Stimulated activated naive CD4-positive, alpha-beta T cell (primary cell): ENCODE measurements around the gene SPTBN4.
A peak's percentile ranks its signal among the peaks of the same experiment; 100 is the strongest.
"Not testable (repeated sequence)": the region's sequence is repeated elsewhere in the genome, so short reads cannot be mapped to it uniquely, and the experiment has no call there.

Source experiments
- DNase-seq, 6 experiments: peaks; one replicate each; lab custom pipeline; 2025; lab: John Stamatoyannopoulos, UW

Gene SPTBN4

DNA sequence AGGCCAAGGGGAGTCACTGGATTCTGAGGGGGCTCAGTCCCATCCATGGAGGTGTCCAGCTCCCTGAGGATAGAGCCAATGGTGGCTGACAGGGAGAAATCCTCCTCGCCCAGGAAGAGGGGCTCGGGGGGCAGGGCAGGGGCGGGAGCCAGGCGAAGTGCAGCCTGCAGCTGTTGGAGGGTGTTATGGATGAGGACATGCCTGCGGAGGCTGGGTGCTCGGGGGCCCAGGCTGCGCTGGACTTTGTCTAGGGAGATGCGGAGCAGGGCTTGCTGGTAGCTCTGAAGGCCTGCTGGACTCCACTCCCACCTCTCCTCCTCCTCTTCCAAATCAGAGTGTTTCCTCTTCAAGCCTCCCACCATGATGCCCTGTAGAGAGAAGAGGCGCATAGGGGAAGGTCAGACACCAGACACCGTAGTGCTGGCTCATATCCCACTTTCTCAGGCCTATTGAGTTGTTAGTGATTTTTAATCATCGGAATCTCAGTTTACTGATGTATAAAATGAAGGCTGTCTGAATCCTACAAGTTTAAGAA is 25.0 kb upstream of the SPTBN4 start:
- DNase-seq, result no peak

DNA sequence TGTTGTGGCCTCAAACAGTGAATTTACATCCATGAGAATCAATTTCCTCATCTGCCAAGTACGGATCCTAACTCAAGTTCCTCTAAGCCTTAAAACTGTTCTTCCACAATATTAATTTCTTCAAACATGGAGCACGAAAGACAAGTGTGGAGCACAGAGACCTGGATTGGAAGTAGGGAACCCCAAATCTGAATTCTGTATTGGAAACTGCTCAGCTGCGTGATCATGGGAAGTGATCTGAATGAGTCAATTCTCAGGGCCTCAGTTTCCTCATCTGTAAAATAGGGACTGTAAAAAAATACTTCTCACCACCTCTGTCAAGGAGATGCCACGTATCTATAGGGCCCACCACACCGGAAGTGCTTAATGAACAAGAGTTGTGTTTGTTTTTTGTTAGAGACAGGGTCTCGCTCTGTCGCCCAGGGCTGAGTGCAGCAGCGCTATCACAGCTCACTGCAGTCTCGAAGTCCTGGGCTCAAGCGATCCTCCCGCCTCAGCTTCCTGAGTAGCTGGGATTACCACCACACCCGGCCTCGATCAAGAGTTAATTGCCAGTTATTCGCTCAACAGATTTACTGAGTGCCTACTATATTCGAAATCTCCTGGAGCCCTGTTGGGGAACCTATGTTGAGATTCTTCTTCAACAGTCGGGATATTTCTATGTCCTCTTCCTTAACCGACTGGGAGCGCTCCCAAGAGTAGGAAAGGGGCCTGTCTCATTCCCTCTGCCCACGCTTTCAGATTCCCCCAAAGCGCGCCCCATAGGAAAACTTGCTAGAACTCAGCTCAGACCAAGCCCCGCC is 24.3 kb upstream of the SPTBN4 start:
- DNase-seq, result peak in 1 of 6 experiments; percentile 28

- peak; percentile 95 to 100 (median 98) for DNase-seq
These were observed 23.4 kb upstream of the SPTBN4 start for GRCh38 chr19:40443131-40443999.

GRCh38 chr19:40444000-40444824 is 22.6 kb upstream of the SPTBN4 start, which contains the start of gene SERTAD3:
SERTAD3 (minus strand) TSS chr19:40444335; CDS start chr19:40442080, 2,255 bp downstream.
- DNase-seq, result peak; percentile 93 to 100 (median 98)

- DNase-seq, result no peak
These were observed 21.9 kb upstream of the SPTBN4 start for GRCh38 chr19:40444825-40445312.

GRCh38 chr19:40445780-40446262 is 21.0 kb upstream of the SPTBN4 start:
- peak in 1 of 6 experiments; percentile 6 for DNase-seq

GRCh38 chr19:40446263-40446784 is 20.5 kb upstream of the SPTBN4 start:
- DNase-seq, result no peak

- DNase-seq, result no peak
These were observed 17.3 kb upstream of the SPTBN4 start for GRCh38 chr19:40449506-40449905.

DNA sequence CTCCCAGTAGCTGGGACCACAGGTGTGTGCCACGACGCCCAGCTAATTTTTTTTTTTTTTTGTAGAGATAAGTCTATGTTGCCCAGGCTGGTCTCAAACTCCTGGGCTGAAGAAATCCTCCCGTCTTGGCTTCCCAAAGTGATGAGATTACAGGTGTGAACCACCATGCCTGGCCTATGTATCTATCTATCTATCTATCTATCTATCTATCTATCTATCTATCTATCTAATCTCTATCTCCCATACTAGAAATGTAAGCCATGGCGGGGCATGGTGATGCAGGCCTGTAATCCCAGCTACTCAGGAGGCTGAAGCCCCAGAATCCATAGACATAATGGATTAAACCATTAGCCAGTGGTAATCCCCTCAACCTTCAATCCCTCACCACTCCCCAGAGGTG is 16.1 kb upstream of the SPTBN4 start:
- no peak for DNase-seq

GRCh38 chr19:40452016-40452415 is 14.8 kb upstream of the SPTBN4 start:
- no peak for DNase-seq

- DNase-seq, result no peak
These were observed 13.6 kb upstream of the SPTBN4 start for GRCh38 chr19:40453151-40453735.

- not testable (repeated sequence) for DNase-seq
These were observed 12.9 kb upstream of the SPTBN4 start for GRCh38 chr19:40453943-40454342.

GRCh38 chr19:40457048-40457447 is 9.8 kb upstream of the SPTBN4 start:
- DNase-seq, result no peak

GRCh38 chr19:40457953-40458596 is 8.7 kb upstream of the SPTBN4 start:
- no peak for DNase-seq

- DNase-seq, result no peak
These were observed 8.2 kb upstream of the SPTBN4 start for GRCh38 chr19:40458597-40458974.

- DNase-seq, result no peak
These were observed 6.6 kb upstream of the SPTBN4 start for GRCh38 chr19:40460185-40460584.

- DNase-seq, result no peak
These were observed 5.1 kb upstream of the SPTBN4 start for GRCh38 chr19:40461669-40462221.

DNA sequence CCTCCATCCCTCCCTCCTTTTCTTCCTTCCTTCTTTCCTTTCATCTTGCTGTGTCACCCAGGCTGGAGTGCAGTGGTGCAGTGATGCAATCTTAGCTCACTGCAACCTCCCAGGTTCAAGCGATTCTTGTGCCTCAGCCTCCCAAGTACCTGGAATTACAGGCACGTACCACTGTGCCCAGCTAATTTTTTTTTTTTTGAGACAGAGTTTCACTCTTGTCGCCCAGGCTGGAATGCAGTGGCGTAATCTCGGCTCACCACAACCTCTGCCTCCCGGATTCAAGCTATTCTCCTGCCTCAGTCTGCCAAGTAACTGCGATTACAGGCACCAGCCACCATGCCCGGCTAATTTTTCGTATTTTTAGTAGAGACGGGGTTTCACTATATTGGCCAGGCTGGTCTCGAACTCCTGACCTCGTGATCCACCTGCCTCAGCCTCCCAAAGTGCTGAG is 3.2 kb upstream of the SPTBN4 start:
- DNase-seq, result not testable (repeated sequence)
